Caco-2 (cell line): ENCODE data around the gene FBXO45. TPM values are rescaled to one million over a fixed set of nuclear protein-coding genes. Genes with fewer than 3 reads are reported as not detected.

Experiments used
- BruUV-seq: library from RNA; stranded (reverse); fragments of 400-500 nt; replicated peaks from 2 replicates; lab custom pipeline; 2021; lab: Mats Ljungman, UMichigan
- CTCF ChIA-PET: fragments of 300-600 bp; sonication (Branson Sonifier 250); formaldehyde crosslinking; loops from one replicate; lab custom pipeline; 2022; ENCODE audit warnings: antibody characterized with exemption; lab: Charles Lee
- POLR2A ChIA-PET: fragments of 300-600 bp; sonication (Branson Sonifier 250); formaldehyde crosslinking; loops from one replicate; lab custom pipeline; 2022; ENCODE audit warnings: antibody characterized with exemption; lab: Charles Lee
- DNase-seq, 2 experiments: peaks; one replicate each; pipeline versions ENCODE4 v3.0.0 to v3.0.0-alpha.2; 2020 to 2022
- H3K27me3 ChIP-seq: replicated peaks from 2 replicates; pipeline ENCODE4 v1.6.0; 2011; ENCODE audit warnings: low read length; ENCODE audit not compliant: control insufficient read depth, insufficient read depth
- H3K36me3 ChIP-seq: 2 replicates; pipeline ENCODE4 v1.5.1; 2011; ENCODE audit warnings: low read length; ENCODE audit not compliant: control insufficient read depth, insufficient read depth
- H3K4me1 ChIP-seq: fragments of 250-450 bp; sonication (Bioruptor Pico); 2 replicates; pipeline ENCODE4 v1.5.1; 2020; ENCODE audit warnings: mild to moderate bottlenecking
- H3K4me3 ChIP-seq: 2 replicates; pipeline ENCODE4 v1.5.1; 2011; ENCODE audit warnings: low read depth, mild to moderate bottlenecking, control low read depth, low read length
- H3K9me3 ChIP-seq: fragments of 250-450 bp; sonication (Bioruptor Pico); 2 replicates; pipeline ENCODE4 v1.5.1; 2020; ENCODE audit warnings: mild to moderate bottlenecking, moderate library complexity
- H3K27ac Mint-ChIP-seq: one replicate; pipeline ENCODE4 v1.8.0; 2022; ENCODE audit warnings: mixed read lengths; ENCODE audit not compliant: unreplicated experiment
- H3K27me3 Mint-ChIP-seq: one replicate; pipeline ENCODE4 v1.8.0; 2022; ENCODE audit warnings: mixed read lengths; ENCODE audit not compliant: insufficient read depth, unreplicated experiment
- H3K36me3 Mint-ChIP-seq: one replicate; pipeline ENCODE4 v1.8.0; 2022; ENCODE audit warnings: mild to moderate bottlenecking, mixed read lengths; ENCODE audit not compliant: insufficient read depth, unreplicated experiment
- H3K4me1 Mint-ChIP-seq: one replicate; pipeline ENCODE4 v1.8.0; 2022; ENCODE audit warnings: low read depth, mixed read lengths; ENCODE audit not compliant: unreplicated experiment
- H3K4me3 Mint-ChIP-seq: one replicate; pipeline ENCODE4 v1.8.0; 2022; ENCODE audit warnings: mild to moderate bottlenecking, moderate library complexity, mixed read lengths; ENCODE audit not compliant: unreplicated experiment
- H3K9me3 Mint-ChIP-seq: one replicate; pipeline ENCODE4 v1.8.0; 2022; ENCODE audit warnings: mixed read lengths; ENCODE audit not compliant: unreplicated experiment
- intact Hi-C: fragments of 100-400 bp; cut with micrococcal nuclease; formaldehyde crosslinking; loops from one replicate; pipeline ENCODE4 v1.10.0; 2022; ENCODE audit not compliant: unreplicated experiment
- total RNA-seq: library from RNA; stranded (reverse); gene quantifications from 2 replicates; pipeline ENCODE4 v1.2.3, GENCODE V29; 2022
- TF ChIP-seq, protein P1 (sequence below), 2 experiments: fragments of 200-600 bp in 1 of 2; IDR thresholded peaks; 1 replicate in 1 of 2; 2 replicates in 1 of 2; pipeline versions ENCODE4 v1.5.1 to v1.8.0; 2011 to 2022; ENCODE audit warnings: antibody characterized with exemption in 1 of 2, control low read depth in 1 of 2, inconsistent platforms in 1 of 2, low read depth in 1 of 2, low read length in 1 of 2, mild to moderate bottlenecking in 1 of 2, moderate library complexity in 1 of 2; ENCODE audit not compliant: insufficient read depth in 1 of 2, severe bottlenecking in 1 of 2, unreplicated experiment in 1 of 2

Gene FBXO45
- total RNA-seq, 1 experiment from 2014 or later, result 15.8 TPM

DNA sequence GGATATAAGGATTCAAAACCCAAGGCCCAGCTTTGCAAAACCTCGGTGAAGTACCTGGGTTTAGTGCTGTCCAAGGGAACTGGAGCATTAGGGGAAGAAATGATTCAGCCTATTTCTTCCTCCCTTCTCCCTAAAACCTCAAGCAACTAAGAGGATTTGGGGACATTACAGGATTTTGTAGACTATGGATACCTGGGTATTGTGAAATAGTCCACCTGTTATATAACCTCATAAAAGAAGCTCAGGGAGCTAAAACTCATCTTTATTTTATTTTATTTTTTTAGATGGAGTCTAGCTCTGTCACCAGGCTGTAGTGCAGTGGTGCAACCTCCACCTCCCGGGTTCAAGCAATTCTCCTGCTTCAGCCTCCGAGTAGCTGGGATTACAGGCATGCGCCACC, 44.6 kb upstream of the FBXO45 start:
- Histone ChIP-seq H3K4me3 (no peak overlapping the region), H3K27me3 (no peaks in the 10 kb centered on the region), H3K36me3 (no peaks in the 10 kb centered on the region), H3K4me1 (no peaks in the 10 kb centered on the region), H3K9me3 (peaks cover 22% of the 10 kb centered on the region)
- CTCF ChIA-PET, result no interaction called here
- Mint-ChIP-seq H3K36me3 (no peaks in the 10 kb centered on the region), H3K27ac (no peak overlapping the region), H3K4me1 (no peaks in the 10 kb centered on the region), H3K27me3 (no peaks in the 10 kb centered on the region), H3K4me3 (no peak overlapping the region), H3K9me3 (peaks cover 31% of the 10 kb centered on the region)
- POLR2A ChIA-PET, result no interaction called here
- intact Hi-C loops, result no loop called here
- no peak for DNase-seq
- TF ChIP-seq, protein P1, sequence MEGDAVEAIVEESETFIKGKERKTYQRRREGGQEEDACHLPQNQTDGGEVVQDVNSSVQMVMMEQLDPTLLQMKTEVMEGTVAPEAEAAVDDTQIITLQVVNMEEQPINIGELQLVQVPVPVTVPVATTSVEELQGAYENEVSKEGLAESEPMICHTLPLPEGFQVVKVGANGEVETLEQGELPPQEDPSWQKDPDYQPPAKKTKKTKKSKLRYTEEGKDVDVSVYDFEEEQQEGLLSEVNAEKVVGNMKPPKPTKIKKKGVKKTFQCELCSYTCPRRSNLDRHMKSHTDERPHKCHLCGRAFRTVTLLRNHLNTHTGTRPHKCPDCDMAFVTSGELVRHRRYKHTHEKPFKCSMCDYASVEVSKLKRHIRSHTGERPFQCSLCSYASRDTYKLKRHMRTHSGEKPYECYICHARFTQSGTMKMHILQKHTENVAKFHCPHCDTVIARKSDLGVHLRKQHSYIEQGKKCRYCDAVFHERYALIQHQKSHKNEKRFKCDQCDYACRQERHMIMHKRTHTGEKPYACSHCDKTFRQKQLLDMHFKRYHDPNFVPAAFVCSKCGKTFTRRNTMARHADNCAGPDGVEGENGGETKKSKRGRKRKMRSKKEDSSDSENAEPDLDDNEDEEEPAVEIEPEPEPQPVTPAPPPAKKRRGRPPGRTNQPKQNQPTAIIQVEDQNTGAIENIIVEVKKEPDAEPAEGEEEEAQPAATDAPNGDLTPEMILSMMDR (IDR thresholded peaks at IDR 0.05; ENCODE audit: insufficient read depth in 1 of 2, low read depth in 1 of 2, low read length in 1 of 2, severe bottlenecking in 1 of 2, unreplicated experiment in 1 of 2), result no peak
- BruUV-seq, result no TSS peak

DNA sequence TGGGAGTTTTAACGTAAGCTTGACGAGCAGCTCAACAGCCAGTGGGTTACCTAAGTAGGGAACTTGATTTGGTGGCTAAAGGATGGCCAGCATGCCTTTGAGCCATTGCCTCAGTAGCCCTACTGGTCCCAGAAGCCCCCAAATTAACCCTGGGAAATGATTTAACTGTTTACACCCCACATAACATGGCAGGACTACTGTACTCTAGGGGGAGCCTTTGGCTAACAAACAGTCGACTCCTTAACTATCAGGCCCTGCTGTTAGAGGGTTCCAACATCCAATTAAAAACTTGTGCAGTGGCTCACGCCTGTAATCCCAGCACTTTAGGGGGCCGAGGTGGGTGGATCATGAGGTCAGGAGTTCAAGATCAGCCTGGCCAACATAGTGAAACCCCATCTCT, 43.9 kb upstream of the FBXO45 start:
- H3K4me3 Mint-ChIP-seq, result no peak overlapping the region
- TF ChIP-seq, protein P1 (IDR thresholded peaks at IDR 0.05; ENCODE audit: insufficient read depth in 1 of 2, low read depth in 1 of 2, low read length in 1 of 2, severe bottlenecking in 1 of 2, unreplicated experiment in 1 of 2), result no peak
- ChIA-PET CTCF (no interaction called here), POLR2A (no interaction called here)
- peaks cover 24% of the 10 kb centered on the region for H3K9me3 Mint-ChIP-seq
- H3K27ac Mint-ChIP-seq, result no peak overlapping the region
- H3K4me1 Mint-ChIP-seq, result no peaks in the 10 kb centered on the region
- Histone ChIP-seq H3K9me3 (peaks cover 16% of the 10 kb centered on the region), H3K27me3 (no peaks in the 10 kb centered on the region), H3K4me1 (no peaks in the 10 kb centered on the region), H3K4me3 (no peak overlapping the region), H3K36me3 (no peaks in the 10 kb centered on the region)
- intact Hi-C loops, result no loop called here
- H3K27me3 Mint-ChIP-seq, result no peaks in the 10 kb centered on the region
- no peaks in the 10 kb centered on the region for H3K36me3 Mint-ChIP-seq
- no TSS peak for BruUV-seq
- no peak for DNase-seq

DNA sequence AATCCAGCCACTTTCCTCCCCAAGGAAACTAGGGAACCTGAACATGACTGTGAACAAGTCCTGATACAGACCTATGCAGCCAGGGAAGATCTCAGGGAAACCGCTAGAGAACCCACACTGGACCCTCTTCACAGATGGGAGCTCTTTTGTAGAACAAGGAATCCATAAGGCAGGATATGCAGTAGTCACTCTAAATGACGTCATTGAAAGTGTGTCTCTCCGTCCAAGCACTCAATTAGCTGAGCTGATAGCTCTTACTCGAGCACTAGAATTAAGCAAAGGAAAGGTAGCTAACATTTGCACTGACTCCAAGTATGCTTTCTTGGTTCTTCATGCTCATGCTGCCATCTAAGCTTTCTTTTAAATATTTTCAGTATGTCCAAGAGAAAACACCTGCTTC, 43.3 kb upstream of the FBXO45 start:
- no peak for DNase-seq
- no peak overlapping the region for H3K27ac Mint-ChIP-seq
- no peaks in the 10 kb centered on the region for H3K27me3 Mint-ChIP-seq
- ChIA-PET CTCF (no interaction called here), POLR2A (no interaction called here)
- no TSS peak for BruUV-seq
- H3K4me3 Mint-ChIP-seq, result no peak overlapping the region
- no peak overlapping the region for H3K4me3 ChIP-seq
- H3K4me1 ChIP-seq, result no peaks in the 10 kb centered on the region
- TF ChIP-seq, protein P1 (IDR thresholded peaks at IDR 0.05; ENCODE audit: insufficient read depth in 1 of 2, low read depth in 1 of 2, low read length in 1 of 2, severe bottlenecking in 1 of 2, unreplicated experiment in 1 of 2), result no peak
- intact Hi-C loops, result no loop called here
- no peaks in the 10 kb centered on the region for H3K36me3 ChIP-seq
- no peaks in the 10 kb centered on the region for H3K4me1 Mint-ChIP-seq
- peaks cover 9% of the 10 kb centered on the region for H3K9me3 ChIP-seq
- H3K9me3 Mint-ChIP-seq, result peaks cover 19% of the 10 kb centered on the region
- H3K27me3 ChIP-seq, result no peaks in the 10 kb centered on the region
- H3K36me3 Mint-ChIP-seq, result no peaks in the 10 kb centered on the region
